Esophagus squamous epithelium (tissue), 4 donors: ENCODE data around the gene SRSF2.

Experiments
- CTCF ChIP-seq, 6 experiments: fragments of 450-650 bp in 4 of 6; fragments of 200-600 bp in 2 of 6; sonication (generic) in 2 of 6; IDR thresholded peaks; one replicate each; pipeline ENCODE4 v1.5.1; 2016 to 2019; ENCODE audit warnings: antibody characterized with exemption in 6 of 6, mild to moderate bottlenecking in 4 of 6, moderate library complexity in 4 of 6
- POLR2A ChIP-seq, 4 donors: fragments of 450-650 bp; IDR thresholded peaks; one replicate each; pipeline ENCODE4 v1.6.1; 2017; ENCODE audit warnings: antibody characterized with exemption in 4 of 4, mild to moderate bottlenecking in 4 of 4, moderate library complexity in 3 of 4

GRCh38 chr17:76696763-76697701, 40.1 kb downstream of the SRSF2 start:
- no peak for TF ChIP-seq CTCF (IDR thresholded peaks at IDR 0.05)
- no peak for TF ChIP-seq POLR2A (IDR thresholded peaks at IDR 0.05)
